Ecto neural progenitor cell (in vitro differentiated cells): ENCODE data around the gene GGT6.
"Not testable (repeated sequence)": the region's sequence is repeated elsewhere in the genome, so short reads cannot be mapped to it uniquely, and the experiment has no call there.

Experiments
- DNase-seq: peaks from one replicate; pipeline ENCODE4 v3.0.0-alpha.2; 2018; ENCODE audit warnings: low spot score

GGT6 gene

GRCh38 chr17:4560421-4560820 lies at the start of gene GGT6:
Gene GGT6 (minus strand): TSS chr17:4560577. CDS start chr17:4560521, 56 bp downstream.
- no peak for DNase-seq

DNA sequence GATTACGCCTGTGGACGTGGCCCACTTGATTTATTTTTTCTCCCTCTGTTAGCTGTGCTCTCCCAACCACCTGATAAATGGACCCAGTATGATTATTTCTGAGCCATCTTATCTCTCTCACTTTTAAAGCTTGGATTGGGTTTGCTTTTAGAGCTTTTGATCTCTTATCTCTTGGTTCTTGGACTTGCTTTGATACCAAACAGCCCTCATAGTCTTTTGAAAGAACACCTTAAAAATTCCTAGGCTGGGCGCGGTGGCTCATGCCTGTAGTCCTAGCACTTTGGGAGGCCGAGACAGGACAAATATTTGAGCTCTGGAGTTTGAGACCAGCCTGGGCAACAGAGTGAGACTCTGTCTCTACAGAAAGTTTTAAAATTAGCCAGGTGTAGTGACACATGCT lies 49.8 kb upstream of the GGT6 start:
- no peak for DNase-seq

DNA sequence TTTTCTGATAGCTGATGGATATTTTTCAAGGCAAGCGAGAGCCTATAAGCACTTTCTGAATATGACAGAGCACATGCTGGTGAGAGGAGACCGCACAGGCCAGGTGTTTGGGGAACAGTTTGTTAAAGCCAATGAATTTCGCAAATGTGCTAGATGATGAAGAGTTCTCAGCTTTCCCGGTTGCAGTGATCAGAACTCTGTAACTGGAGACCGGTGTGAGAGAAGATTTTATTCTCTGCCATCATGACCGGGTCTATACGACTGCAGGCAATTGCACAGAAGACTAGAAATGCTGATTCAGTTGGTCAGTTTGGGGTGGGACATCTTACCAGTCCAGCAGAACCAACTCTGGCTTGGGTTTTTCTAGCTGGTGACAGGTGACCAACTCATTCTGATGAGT lies 49.4 kb upstream of the GGT6 start:
- no peak for DNase-seq

- no peak for DNase-seq
These were observed 47.4 kb upstream of the GGT6 start for GRCh38 chr17:4607773-4608187.

DNA sequence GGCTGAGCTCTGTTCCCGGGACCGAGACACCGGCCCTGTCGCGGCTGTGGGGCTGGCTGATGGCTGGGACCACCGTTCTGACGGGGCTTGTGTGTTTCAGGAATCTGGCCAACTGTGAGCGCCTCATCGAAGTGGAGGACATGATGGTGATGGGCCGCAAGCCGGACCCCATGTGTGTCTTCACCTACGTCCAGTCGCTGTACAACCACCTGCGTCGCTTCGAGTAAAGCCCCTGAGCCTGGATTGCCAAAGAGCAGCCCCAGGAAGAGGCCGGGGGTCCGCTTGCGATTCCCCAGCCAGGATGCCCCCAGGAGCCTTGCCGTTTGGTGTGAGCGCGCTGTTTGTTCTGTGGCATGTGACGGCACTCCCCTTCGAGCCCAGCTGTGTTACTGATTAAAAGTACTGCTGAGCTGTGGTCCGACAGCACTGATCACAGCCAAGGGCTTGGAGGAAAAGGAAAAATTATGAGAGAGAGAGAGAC lies 46.9 kb upstream of the GGT6 start:
- DNase-seq, result no peak

GRCh38 chr17:4605826-4606225 lies 45.4 kb upstream of the GGT6 start:
- no peak for DNase-seq

DNA sequence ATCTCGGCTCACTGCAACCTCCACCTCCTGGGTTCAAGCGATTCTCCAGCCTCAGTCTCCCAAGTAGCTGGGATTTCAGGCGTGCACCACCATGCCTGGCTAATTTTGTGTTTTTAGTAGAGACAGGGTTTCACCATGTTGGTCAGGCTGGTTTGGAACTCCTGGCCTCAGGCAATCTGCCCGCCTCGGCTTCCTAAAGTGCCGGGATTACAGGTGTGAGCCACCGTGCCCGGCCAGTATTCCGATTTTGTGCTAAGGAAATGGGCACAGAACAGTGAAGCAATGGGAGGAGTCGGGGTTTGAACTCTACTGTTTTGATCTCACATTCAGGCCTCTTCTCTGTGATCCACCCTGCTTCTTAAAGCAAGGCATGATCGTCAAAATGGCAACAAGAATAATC lies 44.4 kb upstream of the GGT6 start:
- DNase-seq, result not testable (repeated sequence)

- no peak for DNase-seq
These were observed 43.8 kb upstream of the GGT6 start for GRCh38 chr17:4604111-4604644.

DNA sequence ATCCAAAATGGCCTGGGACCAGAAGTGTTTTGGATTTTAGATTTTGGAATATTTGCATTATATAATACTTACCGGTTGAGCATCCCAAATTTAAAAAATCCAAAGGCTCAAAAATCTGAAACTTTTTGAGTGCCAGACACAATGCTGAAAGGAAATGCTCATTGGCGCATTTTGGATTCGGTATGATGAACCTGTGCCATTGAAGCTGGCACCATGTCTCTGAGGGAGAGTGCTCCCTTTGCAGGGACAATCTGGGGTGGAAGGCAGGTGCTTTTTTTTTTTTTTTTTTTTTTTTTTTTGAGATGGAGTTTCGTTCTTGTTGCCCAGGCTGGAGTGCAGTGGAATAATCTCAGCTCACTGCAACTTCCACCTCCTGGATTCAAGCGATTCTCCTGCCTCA lies 41.7 kb upstream of the GGT6 start:
- no peak for DNase-seq

GRCh38 chr17:4601326-4601725 lies 40.9 kb upstream of the GGT6 start:
- DNase-seq, result no peak

DNA sequence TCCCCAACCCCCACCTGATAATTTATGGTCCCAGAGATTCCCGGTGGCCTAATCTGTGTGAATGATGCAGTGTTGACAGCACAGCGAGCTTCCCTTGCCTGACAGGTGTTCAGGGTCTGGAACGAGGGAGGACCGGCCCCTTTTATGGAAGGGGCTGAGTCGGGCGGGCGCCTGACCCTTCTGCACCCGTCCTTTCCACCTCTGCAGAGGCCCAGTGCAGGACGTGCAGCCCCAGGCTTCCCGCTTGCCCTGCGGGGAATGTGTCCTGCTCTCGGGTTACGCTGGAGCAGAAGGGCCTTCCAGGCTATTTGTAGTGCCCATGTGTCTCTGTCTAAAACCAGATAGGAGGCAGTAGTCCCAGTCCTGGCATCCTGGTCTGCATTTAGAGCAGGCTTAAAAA lies 40.2 kb upstream of the GGT6 start:
- DNase-seq, result peak; percentile 65

GRCh38 chr17:4599505-4600281 lies 39.3 kb upstream of the GGT6 start:
- peak; percentile 86 for DNase-seq

DNA sequence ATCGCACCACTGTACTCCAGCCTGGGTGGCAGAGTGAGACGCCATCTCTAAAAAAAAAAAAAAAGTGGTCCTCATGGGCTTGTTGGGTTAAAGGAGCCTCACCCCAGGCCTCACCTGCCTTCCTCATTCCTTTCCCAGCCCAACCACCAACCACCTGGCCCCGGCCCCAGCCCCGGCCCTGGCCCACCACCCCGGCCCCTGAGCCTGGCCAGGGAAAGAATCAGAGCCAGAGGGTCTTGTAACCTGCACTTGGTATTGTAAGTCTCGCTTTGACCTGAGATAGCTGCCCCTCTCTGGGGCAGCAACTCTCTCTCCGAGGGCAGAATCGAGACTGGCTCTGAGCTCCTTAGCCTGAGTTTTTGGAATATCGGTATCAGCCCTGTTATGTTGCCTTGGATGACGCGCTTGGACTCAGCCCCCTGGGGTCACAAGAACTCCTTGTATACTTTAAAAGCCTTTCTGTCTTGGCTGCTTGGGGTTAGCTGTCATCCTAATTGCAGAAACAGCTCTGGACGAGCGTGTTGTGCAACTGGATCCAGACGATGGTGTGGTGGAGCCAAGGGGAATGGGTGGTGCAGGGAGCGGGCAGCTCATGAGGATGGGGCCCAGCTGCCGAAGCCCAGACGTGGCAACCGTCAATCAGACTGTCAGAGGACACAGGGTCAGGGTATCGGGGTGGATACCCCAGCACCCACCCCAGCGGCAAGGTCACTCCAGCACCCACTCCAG lies 38.6 kb upstream of the GGT6 start:
- no peak for DNase-seq

- DNase-seq, result no peak
These were observed 37.6 kb upstream of the GGT6 start for GRCh38 chr17:4597975-4598374.

- DNase-seq, result no peak
These were observed 36.4 kb upstream of the GGT6 start for GRCh38 chr17:4596636-4597380.

DNA sequence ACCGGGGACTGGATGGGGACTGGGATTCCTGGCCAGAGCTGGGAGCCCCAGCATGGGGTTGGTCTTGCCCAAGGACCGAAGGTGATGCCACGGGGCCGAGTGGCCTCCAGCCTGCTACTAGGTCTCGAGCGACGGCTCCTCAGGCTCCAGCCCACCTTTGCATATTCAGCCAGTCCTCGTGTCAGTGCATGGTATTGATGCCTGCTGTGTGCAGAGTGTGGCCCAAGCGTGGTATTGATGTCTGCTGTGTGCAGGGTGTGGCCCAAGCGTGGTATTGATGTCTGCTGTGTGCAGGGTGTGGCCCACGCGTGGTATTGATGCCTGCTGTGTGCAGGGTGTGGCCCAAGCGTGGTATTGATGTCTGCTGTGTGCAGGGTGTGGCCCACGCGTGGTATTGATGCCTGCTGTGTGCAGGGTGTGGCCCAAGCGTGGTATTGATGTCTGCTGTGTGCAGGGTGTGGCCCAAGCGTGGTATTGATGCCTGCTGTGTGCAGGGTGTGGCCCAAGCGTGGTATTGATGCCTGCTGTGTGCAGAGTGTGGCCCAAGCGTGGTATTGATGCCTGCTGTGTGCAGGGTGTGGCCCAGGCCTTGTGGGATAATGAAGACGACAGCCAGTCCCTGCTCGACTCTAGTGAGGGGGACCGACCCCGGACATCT lies 35.4 kb upstream of the GGT6 start:
- DNase-seq, result not testable (repeated sequence)

- peak; percentile 83 for DNase-seq
These were observed 34.7 kb upstream of the GGT6 start for GRCh38 chr17:4594931-4595684.

GRCh38 chr17:4594406-4594805 lies 34.0 kb upstream of the GGT6 start:
- DNase-seq, result no peak

DNA sequence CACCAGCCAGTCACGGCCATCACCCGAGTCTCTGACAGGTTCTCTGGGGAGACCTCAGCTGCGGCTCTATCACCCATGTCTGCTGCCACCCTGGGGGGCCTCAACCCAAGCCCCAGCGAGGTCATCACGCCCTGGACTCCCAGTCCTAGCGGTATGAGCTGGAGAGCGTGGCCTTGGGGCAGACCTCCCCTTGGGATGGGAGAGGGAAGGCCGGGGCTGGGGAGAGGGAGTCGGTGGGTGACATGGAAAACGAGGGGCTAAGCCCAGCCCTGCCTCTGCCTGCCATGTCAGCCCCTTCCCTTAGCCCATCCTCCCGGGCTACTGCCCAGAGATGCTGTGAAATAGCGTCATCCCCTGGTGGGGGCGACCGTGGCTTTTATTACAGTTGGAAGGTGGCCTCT lies 32.6 kb upstream of the GGT6 start:
- no peak for DNase-seq

DNA sequence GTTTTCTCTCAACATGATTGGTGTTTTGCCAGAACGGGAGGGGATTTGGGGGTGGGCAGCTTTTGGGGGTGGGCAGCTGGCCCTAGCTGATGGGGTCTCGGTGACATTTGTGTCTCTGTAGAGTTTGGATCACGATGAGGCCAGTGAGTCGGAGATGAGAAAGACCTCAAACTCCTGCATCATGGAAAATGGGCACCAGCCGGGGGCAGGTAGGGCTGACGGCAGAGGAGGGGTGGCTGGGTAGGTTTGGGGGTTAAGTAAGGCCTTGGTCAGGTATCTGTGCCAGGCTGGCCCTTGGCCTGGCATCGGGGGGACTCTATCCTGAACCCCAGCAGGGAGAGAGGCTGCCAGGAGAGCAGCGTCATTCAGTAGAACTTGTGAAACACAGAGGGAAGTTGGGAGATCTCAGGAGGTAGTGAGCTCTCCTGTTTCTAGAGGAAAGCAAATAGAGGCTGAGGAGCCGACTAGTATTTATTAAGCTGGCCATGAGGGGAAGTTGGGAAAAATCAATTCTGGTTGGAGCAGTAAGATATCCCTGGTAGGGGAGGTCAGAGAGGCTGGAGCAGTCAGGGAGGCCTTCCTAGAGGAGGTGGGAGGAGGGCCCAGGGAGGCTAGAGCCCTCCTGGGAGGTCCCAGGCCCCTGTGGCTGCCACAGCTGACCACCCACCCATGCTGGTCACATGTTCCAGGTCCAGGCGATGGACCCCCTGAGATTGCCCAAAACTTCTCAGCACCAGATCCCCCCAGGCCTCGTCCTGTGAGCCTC lies 32.0 kb upstream of the GGT6 start:
- no peak for DNase-seq
